CD4-positive, alpha-beta T cell (primary cell): ENCODE data around the gene SOCS2. TPM values are rescaled to one million over a fixed set of nuclear protein-coding genes. Genes with fewer than 3 reads are reported as not detected.

Source experiments
- ATAC-seq: fragments of 200-7000 bp; cut with Tn5 transposase; one replicate; pipeline ENCODE4 v1.10.0; 2022; ENCODE audit warnings: mild to moderate bottlenecking; ENCODE audit not compliant: poor library complexity
- CTCF ChIA-PET: fragments of 350-600 bp; sonication (Branson Sonifier 250); formaldehyde crosslinking; loops from one replicate; lab custom pipeline; 2021; ENCODE audit warnings: antibody characterized with exemption, inconsistent platforms; lab: Charles Lee
- POLR2A ChIA-PET: fragments of 350-600 bp; sonication (Branson Sonifier 250); formaldehyde crosslinking; loops from one replicate; lab custom pipeline; 2021; ENCODE audit warnings: antibody characterized with exemption, inconsistent platforms; lab: Charles Lee
- DNase-seq, 14 experiments: peaks; one replicate each; pipeline ENCODE4 v3.0.0-alpha.2; 2013 to 2020; ENCODE audit warnings: mixed read lengths in 2 of 14
- H3K27ac ChIP-seq, 2 donors: one replicate each; pipeline versions ENCODE4 v1.5.1 to v1.7.0; 2013; ENCODE audit warnings: low read length in 2 of 2, low read depth in 1 of 2, mild to moderate bottlenecking in 1 of 2
- H3K27me3 ChIP-seq, 2 experiments: 1 replicate in 1 of 2; 2 replicates in 1 of 2; pipeline versions ENCODE4 v1.6.1 to v1.7.0; 2013; ENCODE audit warnings: low read length in 2 of 2, control low read depth in 1 of 2, mild to moderate bottlenecking in 1 of 2, moderate library complexity in 1 of 2; ENCODE audit not compliant: insufficient read depth in 2 of 2, control insufficient read depth in 1 of 2
- H3K36me3 ChIP-seq: one replicate; pipeline ENCODE4 v1.6.1; 2013; ENCODE audit warnings: low read length, control low read depth; ENCODE audit not compliant: insufficient read depth
- H3K4me1 ChIP-seq: one replicate; pipeline ENCODE4 v1.6.1; 2013; ENCODE audit warnings: low read length, control low read depth; ENCODE audit not compliant: insufficient read depth
- H3K4me3 ChIP-seq: one replicate; pipeline ENCODE4 v1.5.1; 2013; ENCODE audit warnings: mild to moderate bottlenecking, low read length, moderate library complexity
- H3K9me3 ChIP-seq, 2 experiments: 1 replicate in 1 of 2; 2 replicates in 1 of 2; pipeline versions ENCODE4 v1.6.1 to v1.7.0; 2013; ENCODE audit warnings: low read length in 2 of 2, mild to moderate bottlenecking in 2 of 2, control low read depth in 1 of 2, moderate library complexity in 1 of 2; ENCODE audit not compliant: control insufficient read depth in 1 of 2, insufficient read depth in 1 of 2
- H3K27ac Mint-ChIP-seq: one replicate; pipeline ENCODE4 v1.8.0; 2020; ENCODE audit warnings: mixed read lengths
- H3K27me3 Mint-ChIP-seq: one replicate; pipeline ENCODE4 v1.8.0; 2021; ENCODE audit warnings: mixed read lengths
- H3K36me3 Mint-ChIP-seq: one replicate; pipeline ENCODE4 v1.8.0; 2021; ENCODE audit warnings: low read depth, mixed read lengths
- H3K4me1 Mint-ChIP-seq: one replicate; pipeline ENCODE4 v1.8.0; 2021; ENCODE audit warnings: low read depth, mixed read lengths
- H3K4me3 Mint-ChIP-seq: one replicate; pipeline ENCODE4 v1.8.0; 2020; ENCODE audit warnings: mild to moderate bottlenecking, mixed read lengths
- H3K9me3 Mint-ChIP-seq: one replicate; pipeline ENCODE4 v1.8.0; 2020; ENCODE audit warnings: mixed read lengths
- CTCF ChIP-seq: fragments of 200-600 bp; IDR thresholded peaks from one replicate; pipeline ENCODE4 v1.8.0; 2022; ENCODE audit warnings: antibody characterized with exemption, mild to moderate bottlenecking
- intact Hi-C, 2 experiments: fragments of 100-400 bp; cut with DNase I in 1 of 2; cut with micrococcal nuclease in 1 of 2; formaldehyde crosslinking; loops; one replicate each; pipeline versions ENCODE4 v1.15.1 to v1.9.0; 2023 to 2025; cut with DNase I, micrococcal nuclease
- polyA plus RNA-seq, 2 donors: library from polyadenylated mRNA; unstranded; fragments of 120-200 nt; gene quantifications; one replicate each; pipeline ENCODE4 v1.2.1, GENCODE V29; 2013
- total RNA-seq, 174 experiments: library from RNA in 2 of 174; stranded (reverse) in 2 of 174; gene quantifications; one replicate each; pipeline ENCODE4 v1.2.3 and lab custom pipeline; 2021 to 2026

Gene SOCS2
- total RNA-seq (1 to 10 TPM; 4.1 to 4.2 TPM), total RNA-seq (lab: John Stamatoyannopoulos, UW) (0.91 to 219 (median 15.6) reads per million in 172 experiments)
- 21.0 TPM for polyA plus RNA-seq (2013, experiment 1 of 2)
- 23.5 TPM for polyA plus RNA-seq (2013, experiment 2 of 2)

- H3K4me3 Mint-ChIP-seq: peak within 1 kb of the TSS; percentile 95
- H3K9me3 ChIP-seq: no peaks in the 10 kb centered on the region
- H3K36me3 ChIP-seq: peaks cover 20% of the 10 kb centered on the region
- H3K27me3 ChIP-seq: no peaks in the 10 kb centered on the region
- peak within 1 kb of the TSS; percentile 37 for H3K27ac Mint-ChIP-seq
- peak within 1 kb of the TSS; percentile 18 to 67 for H3K27ac ChIP-seq
- ChIA-PET CTCF (interaction anchor here (1.7 kb wide), 2 partner anchors 69 to 529 kb away, joined by 4 to 9 read pairs; no protein-coding TSS in a partner anchor), POLR2A (interaction anchor here (2.4 to 3.1 kb wide), 2 partner anchors 105 to 529 kb away, joined by 8 to 15 read pairs; partner anchors contain the start of gene CRADD)
- H3K4me1 ChIP-seq: peaks cover 43% of the 10 kb centered on the region
- peak within 1 kb of the TSS; percentile 97 for H3K4me3 ChIP-seq
- DNase-seq (peak in 9 of 14 experiments; percentile 3 to 67 (median 25)), ATAC-seq (no peak)
- no peak for TF ChIP-seq CTCF
- H3K27me3 Mint-ChIP-seq: no peaks in the 10 kb centered on the region
- no peaks in the 10 kb centered on the region for H3K9me3 Mint-ChIP-seq
- intact Hi-C loops: loop anchor here (2.0 to 10.0 kb wide), 6 partner anchors 70 to 1503 kb away; partner anchors contain the start of genes CRADD (in 1 of the 2), NDUFA12 (in 1 of the 2), NR2C1 (in 1 of the 2) and UBE2N (in 1 of the 2)
- peaks cover 33% of the 10 kb centered on the region for H3K36me3 Mint-ChIP-seq
- peaks cover 38% of the 10 kb centered on the region for H3K4me1 Mint-ChIP-seq
These were observed at the start of gene SOCS2 for GRCh38 chr12:93571925-93572711. Gene SOCS2, plus strand, starts transcription at chr12:93572675. Its CDS starts 223 bp downstream, at chr12:93572898.

GRCh38 chr12:93524386-93525133 is 47.9 kb upstream of the SOCS2 start:
- Mint-ChIP-seq H3K4me3 (no peak overlapping the region), H3K4me1 (no peaks in the 10 kb centered on the region), H3K36me3 (no peaks in the 10 kb centered on the region), H3K9me3 (no peaks in the 10 kb centered on the region), H3K27ac (no peak overlapping the region), H3K27me3 (peaks cover 24% of the 10 kb centered on the region)
- ChIA-PET POLR2A (no interaction called here), CTCF (interaction anchor here (0.7 kb wide), 1 partner anchor 137 kb away, joined by 3 read pairs; no protein-coding TSS in a partner anchor)
- no peak for DNase-seq
- Histone ChIP-seq H3K36me3 (no peaks in the 10 kb centered on the region), H3K27ac (no peak overlapping the region), H3K4me1 (no peaks in the 10 kb centered on the region), H3K27me3 (no peaks in the 10 kb centered on the region), H3K4me3 (no peak overlapping the region), H3K9me3 (no peaks in the 10 kb centered on the region)
- intact Hi-C loops: no loop called here
- no peak for ATAC-seq
- no peak for TF ChIP-seq CTCF

- H3K27ac ChIP-seq: no peak overlapping the region
- peaks cover 24% of the 10 kb centered on the region for H3K27me3 Mint-ChIP-seq
- H3K36me3 Mint-ChIP-seq: no peaks in the 10 kb centered on the region
- H3K9me3 Mint-ChIP-seq: no peaks in the 10 kb centered on the region
- H3K27ac Mint-ChIP-seq: no peak overlapping the region
- no peaks in the 10 kb centered on the region for H3K4me1 Mint-ChIP-seq
- TF ChIP-seq CTCF: no peak
- POLR2A ChIA-PET: interaction anchor here (0.6 kb wide), 1 partner anchor 24 kb away, joined by 5 read pairs; no protein-coding TSS in a partner anchor
- no peak overlapping the region for H3K4me3 ChIP-seq
- no peak overlapping the region for H3K4me3 Mint-ChIP-seq
- intact Hi-C loops: no loop called here
- no peaks in the 10 kb centered on the region for H3K4me1 ChIP-seq
- DNase-seq (no peak), ATAC-seq (no peak)
- no peaks in the 10 kb centered on the region for H3K36me3 ChIP-seq
- no peaks in the 10 kb centered on the region for H3K9me3 ChIP-seq
- CTCF ChIA-PET: interaction anchor here (1.2 kb wide), 2 partner anchors 9 to 11 kb away, joined by 3 read pairs; no protein-coding TSS in a partner anchor
- no peaks in the 10 kb centered on the region for H3K27me3 ChIP-seq
These were observed 45.6 kb upstream of the SOCS2 start for GRCh38 chr12:93526786-93527428.
